SKM-1 treated with dmso at 0.1 percent for 144 hours (cell line): ENCODE measurements around the gene LRRC7.
A peak's percentile ranks its signal among the peaks of the same experiment; 100 is the strongest.
"Not testable (repeated sequence)": the region's sequence is repeated elsewhere in the genome, so short reads cannot be mapped to it uniquely, and the experiment has no call there.

Source experiments
- DNase-seq: peaks from one replicate; lab custom pipeline; 2025; ENCODE audit not compliant: unreplicated experiment; lab: John Stamatoyannopoulos, UW

LRRC7 gene

GRCh38 chr1:70033266-70033873 lies 465.6 kb downstream of the LRRC7 start:
- no peak for DNase-seq

GRCh38 chr1:70033936-70034335 lies 466.2 kb downstream of the LRRC7 start:
- DNase-seq: no peak

- DNase-seq: no peak
Observed at GRCh38 chr1:70034403-70034802, 466.7 kb downstream of the LRRC7 start.

- DNase-seq: no peak
Observed at GRCh38 chr1:70038025-70038424, 470.3 kb downstream of the LRRC7 start.

GRCh38 chr1:70039485-70039884 lies 471.8 kb downstream of the LRRC7 start:
- no peak for DNase-seq

- DNase-seq: peak; percentile 49
Observed at GRCh38 chr1:70041317-70042045, 473.8 kb downstream of the LRRC7 start.

- peak; percentile 76 for DNase-seq
Observed at GRCh38 chr1:70042090-70042731, 474.5 kb downstream of the LRRC7 start.

- no peak for DNase-seq
Observed at GRCh38 chr1:70043804-70044203, 476.1 kb downstream of the LRRC7 start.

- no peak for DNase-seq
Observed at GRCh38 chr1:70044832-70045231, 477.1 kb downstream of the LRRC7 start.

GRCh38 chr1:70045581-70045980 lies 477.9 kb downstream of the LRRC7 start:
- not testable (repeated sequence) for DNase-seq

GRCh38 chr1:70048336-70049094 lies 480.8 kb downstream of the LRRC7 start:
- no peak for DNase-seq

- DNase-seq: no peak
Observed at GRCh38 chr1:70051926-70052325, 484.2 kb downstream of the LRRC7 start.

GRCh38 chr1:70057500-70057899 lies 489.8 kb downstream of the LRRC7 start:
- DNase-seq: no peak

GRCh38 chr1:70061231-70061630 lies 493.5 kb downstream of the LRRC7 start:
- DNase-seq: no peak

GRCh38 chr1:70063861-70064260 lies 496.1 kb downstream of the LRRC7 start:
- DNase-seq: no peak

GRCh38 chr1:70066711-70067110 lies 499.0 kb downstream of the LRRC7 start:
- DNase-seq: no peak

GRCh38 chr1:70071601-70072000 lies 503.9 kb downstream of the LRRC7 start:
- no peak for DNase-seq

- no peak for DNase-seq
Observed at GRCh38 chr1:70072231-70072751, 504.6 kb downstream of the LRRC7 start.

GRCh38 chr1:70075761-70076160 lies 508.0 kb downstream of the LRRC7 start:
- no peak for DNase-seq

- no peak for DNase-seq
Observed at GRCh38 chr1:70077066-70077465, 509.3 kb downstream of the LRRC7 start.

- DNase-seq: no peak
Observed at GRCh38 chr1:70079546-70079945, 511.8 kb downstream of the LRRC7 start.
